Adrenal gland (tissue), 5 donors: ENCODE results near the gene TMEM255B.

ENCODE experiments used
- POLR2A ChIP-seq, 2 donors: fragments of 450-650 bp; IDR thresholded peaks; one replicate each; pipeline ENCODE4 v1.6.1; 2017; ENCODE audit warnings: antibody characterized with exemption in 2 of 2, mild to moderate bottlenecking in 2 of 2, moderate library complexity in 1 of 2
- TF ChIP-seq, protein P1 (sequence below), 6 experiments: fragments of 450-650 bp in 4 of 6; fragments of 200-600 bp in 2 of 6; sonication (generic) in 1 of 6; IDR thresholded peaks; 1 replicate in 5 of 6; 2 replicates in 1 of 6; pipeline versions ENCODE4 v1.5.1 to v1.8.0; 2016 to 2021; ENCODE audit warnings: antibody characterized with exemption in 6 of 6, mild to moderate bottlenecking in 2 of 6, moderate library complexity in 1 of 6
- donor health status: DM: no; HTN: no; CAD: no.

DNA sequence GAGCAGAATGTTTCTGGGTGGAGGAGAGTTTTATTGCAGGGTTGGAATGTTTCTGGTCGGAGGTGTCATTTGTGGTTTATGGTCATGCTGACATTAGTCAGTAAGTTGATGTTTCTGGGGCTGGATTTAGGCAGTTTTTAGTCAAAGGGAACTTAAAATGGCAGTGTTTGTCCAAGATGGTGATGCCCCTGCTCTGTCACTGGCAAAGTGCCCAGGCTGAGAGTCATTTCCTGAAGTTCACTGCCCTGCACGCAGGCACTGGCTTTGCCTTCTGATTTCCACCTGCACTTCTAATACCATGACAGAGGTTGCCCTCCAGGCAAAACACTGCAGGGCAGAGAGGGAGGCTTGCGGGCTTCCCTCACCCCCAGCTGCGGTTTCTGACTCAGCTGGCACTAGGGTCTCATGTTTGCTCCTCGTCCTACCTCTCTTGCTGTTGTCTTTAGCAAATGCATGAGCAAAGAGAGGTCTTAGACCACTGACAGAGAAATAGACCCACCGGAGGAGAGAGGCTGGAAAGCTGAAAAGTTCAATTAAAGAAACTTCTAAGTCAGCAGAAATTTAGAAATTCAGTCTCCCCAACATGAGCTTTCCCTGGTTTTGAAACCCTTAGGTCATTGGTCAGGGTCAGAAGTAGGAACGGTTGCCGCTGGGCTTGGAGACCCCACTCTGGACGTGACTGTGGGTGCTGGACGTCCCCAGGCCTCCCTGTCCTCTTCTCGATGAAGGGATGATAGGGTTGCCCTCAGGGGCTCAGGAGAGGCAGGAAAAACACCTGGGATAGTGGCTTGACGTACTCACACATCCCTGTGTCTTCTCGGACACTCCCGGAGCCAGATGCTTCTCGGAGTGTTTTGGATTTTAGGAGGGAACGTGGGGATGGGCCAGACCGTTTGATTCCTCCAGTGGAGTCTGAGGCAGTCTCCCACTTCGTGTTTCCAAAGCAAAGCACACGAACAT is 26.3 kb downstream of the TMEM255B start:
- TF ChIP-seq, protein P1, sequence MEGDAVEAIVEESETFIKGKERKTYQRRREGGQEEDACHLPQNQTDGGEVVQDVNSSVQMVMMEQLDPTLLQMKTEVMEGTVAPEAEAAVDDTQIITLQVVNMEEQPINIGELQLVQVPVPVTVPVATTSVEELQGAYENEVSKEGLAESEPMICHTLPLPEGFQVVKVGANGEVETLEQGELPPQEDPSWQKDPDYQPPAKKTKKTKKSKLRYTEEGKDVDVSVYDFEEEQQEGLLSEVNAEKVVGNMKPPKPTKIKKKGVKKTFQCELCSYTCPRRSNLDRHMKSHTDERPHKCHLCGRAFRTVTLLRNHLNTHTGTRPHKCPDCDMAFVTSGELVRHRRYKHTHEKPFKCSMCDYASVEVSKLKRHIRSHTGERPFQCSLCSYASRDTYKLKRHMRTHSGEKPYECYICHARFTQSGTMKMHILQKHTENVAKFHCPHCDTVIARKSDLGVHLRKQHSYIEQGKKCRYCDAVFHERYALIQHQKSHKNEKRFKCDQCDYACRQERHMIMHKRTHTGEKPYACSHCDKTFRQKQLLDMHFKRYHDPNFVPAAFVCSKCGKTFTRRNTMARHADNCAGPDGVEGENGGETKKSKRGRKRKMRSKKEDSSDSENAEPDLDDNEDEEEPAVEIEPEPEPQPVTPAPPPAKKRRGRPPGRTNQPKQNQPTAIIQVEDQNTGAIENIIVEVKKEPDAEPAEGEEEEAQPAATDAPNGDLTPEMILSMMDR (IDR thresholded peaks at IDR 0.05): no peak
- TF ChIP-seq POLR2A (IDR thresholded peaks at IDR 0.05): no peak
